GM21737 (cell line): ENCODE measurements around the gene CNTNAP2.

Experiments
- ATAC-seq: cut with Tn5 transposase; IDR thresholded peaks from one replicate; pipeline ENCODE4 v1.9.1; 2021; ENCODE audit warnings: mild to moderate bottlenecking, moderate library complexity; ENCODE audit not compliant: unreplicated experiment

CNTNAP2 gene

GRCh38 chr7:146554556-146554955, 438.0 kb downstream of the CNTNAP2 start:
- no peak for ATAC-seq

GRCh38 chr7:146557971-146558469, 441.4 kb downstream of the CNTNAP2 start:
- ATAC-seq = no peak

- no peak for ATAC-seq
These were observed 449.3 kb downstream of the CNTNAP2 start for GRCh38 chr7:146565872-146566271.

GRCh38 chr7:146575903-146576302, 459.3 kb downstream of the CNTNAP2 start:
- ATAC-seq = no peak

- ATAC-seq = no peak
These were observed 475.4 kb downstream of the CNTNAP2 start for GRCh38 chr7:146591976-146592375.

- ATAC-seq = no peak
These were observed 490.0 kb downstream of the CNTNAP2 start for GRCh38 chr7:146606628-146607027.

- no peak for ATAC-seq
These were observed 503.0 kb downstream of the CNTNAP2 start for GRCh38 chr7:146619641-146620040.

GRCh38 chr7:146626912-146627311, 510.3 kb downstream of the CNTNAP2 start:
- no peak for ATAC-seq

- no peak for ATAC-seq
These were observed 518.8 kb downstream of the CNTNAP2 start for GRCh38 chr7:146635205-146636032.

GRCh38 chr7:146636033-146636356, 519.4 kb downstream of the CNTNAP2 start:
- ATAC-seq = no peak

- no peak for ATAC-seq
These were observed 520.0 kb downstream of the CNTNAP2 start for GRCh38 chr7:146636581-146636980.

GRCh38 chr7:146639291-146639690, 522.7 kb downstream of the CNTNAP2 start:
- ATAC-seq = no peak

GRCh38 chr7:146641491-146641890, 524.9 kb downstream of the CNTNAP2 start:
- ATAC-seq = no peak

- ATAC-seq = no peak
These were observed 528.9 kb downstream of the CNTNAP2 start for GRCh38 chr7:146645383-146645976.

GRCh38 chr7:146647445-146647844, 530.8 kb downstream of the CNTNAP2 start:
- ATAC-seq = no peak

- no peak for ATAC-seq
These were observed 535.6 kb downstream of the CNTNAP2 start for GRCh38 chr7:146652176-146652575.

GRCh38 chr7:146654048-146654447, 537.4 kb downstream of the CNTNAP2 start:
- ATAC-seq = no peak

GRCh38 chr7:146655928-146656797, 539.6 kb downstream of the CNTNAP2 start:
- no peak for ATAC-seq

GRCh38 chr7:146656988-146657387, 540.4 kb downstream of the CNTNAP2 start:
- ATAC-seq = no peak

- no peak for ATAC-seq
These were observed 542.0 kb downstream of the CNTNAP2 start for GRCh38 chr7:146658604-146659003.

GRCh38 chr7:146659732-146660131, 543.1 kb downstream of the CNTNAP2 start:
- ATAC-seq = no peak
